Ascending aorta (tissue), 2 donors: Measurements from ENCODE around the gene PASK. TPM values are rescaled to one million over a fixed set of nuclear protein-coding genes. Genes with fewer than 3 reads are reported as not detected.

ENCODE experiments used
- DNase-seq, 2 donors: peaks; one replicate each; pipeline ENCODE4 v3.0.0-alpha.2; 2019; ENCODE audit warnings: low spot score in 2 of 2
- H3K27ac ChIP-seq, 2 donors: fragments of 200-600 bp; sonication (generic); one replicate each; pipeline ENCODE4 v1.5.1; 2016 to 2017; ENCODE audit warnings: mild to moderate bottlenecking in 1 of 2
- H3K27me3 ChIP-seq: fragments of 200-600 bp; sonication (generic); one replicate; pipeline ENCODE4 v1.5.1; 2017
- H3K36me3 ChIP-seq, 2 donors: fragments of 200-600 bp; sonication (generic); one replicate each; pipeline ENCODE4 v1.5.1; 2016
- H3K4me1 ChIP-seq, 2 donors: fragments of 200-600 bp; sonication (generic); one replicate each; pipeline ENCODE4 v1.5.1; 2016 to 2017; ENCODE audit warnings: mild to moderate bottlenecking in 1 of 2
- H3K4me3 ChIP-seq, 2 donors: fragments of 200-600 bp; sonication (generic); one replicate each; pipeline ENCODE4 v1.5.1; 2016 to 2017; ENCODE audit warnings: mild to moderate bottlenecking in 1 of 2
- H3K9me3 ChIP-seq, 2 donors: fragments of 200-600 bp; sonication (generic); one replicate each; pipeline ENCODE4 v1.5.1; 2016
- CTCF ChIP-seq, 3 experiments: fragments of 200-600 bp in 2 of 3; fragments of 450-650 bp in 1 of 3; sonication (generic) in 2 of 3; IDR thresholded peaks; one replicate each; pipeline ENCODE4 v1.5.1; 2016 to 2019; ENCODE audit warnings: antibody characterized with exemption in 3 of 3, mild to moderate bottlenecking in 1 of 3, moderate library complexity in 1 of 3
- intact Hi-C: fragments of 100-400 bp; cut with DNase I; formaldehyde crosslinking; loops from one replicate; pipeline ENCODE4 v1.15.1; 2023
- total RNA-seq: library from RNA; depleted of rRNA; stranded (reverse); fragments of >200 nt; gene quantifications from one replicate; pipeline ENCODE4 v1.1.0, GENCODE V29; 2016

Gene PASK
- total RNA-seq, 1 donor from 2014 or later = not detected

- intact Hi-C loops = no loop called here
- Histone ChIP-seq H3K9me3 (no peaks in the 10 kb centered on the region), H3K4me3 (no peak overlapping the region), H3K36me3 (no peaks in the 10 kb centered on the region), H3K27ac (no peak overlapping the region), H3K4me1 (no peaks in the 10 kb centered on the region), H3K27me3 (no peaks in the 10 kb centered on the region)
- TF ChIP-seq CTCF (IDR thresholded peaks at IDR 0.05) = no peak
- no peak for DNase-seq
Observed at GRCh38 chr2:241131531-241131930, 17.7 kb downstream of the PASK start.

GRCh38 chr2:241130316-241130715, 19.0 kb downstream of the PASK start:
- TF ChIP-seq CTCF (IDR thresholded peaks at IDR 0.05) = no peak
- intact Hi-C loops = no loop called here
- Histone ChIP-seq H3K36me3 (no peaks in the 10 kb centered on the region), H3K27me3 (no peaks in the 10 kb centered on the region), H3K9me3 (no peaks in the 10 kb centered on the region), H3K27ac (no peak overlapping the region), H3K4me1 (no peaks in the 10 kb centered on the region), H3K4me3 (no peak overlapping the region)
- DNase-seq = no peak

- H3K27ac ChIP-seq = no peak overlapping the region
- no peak for DNase-seq
- no peaks in the 10 kb centered on the region for H3K9me3 ChIP-seq
- no peaks in the 10 kb centered on the region for H3K27me3 ChIP-seq
- no peaks in the 10 kb centered on the region for H3K36me3 ChIP-seq
- intact Hi-C loops = no loop called here
- TF ChIP-seq CTCF (IDR thresholded peaks at IDR 0.05) = no peak
- H3K4me3 ChIP-seq = no peak overlapping the region
- no peaks in the 10 kb centered on the region for H3K4me1 ChIP-seq
Observed at GRCh38 chr2:241129086-241129871, 20.0 kb downstream of the PASK start.

GRCh38 chr2:241128266-241128665, 21.0 kb downstream of the PASK start:
- H3K27me3 ChIP-seq = no peaks in the 10 kb centered on the region
- H3K4me1 ChIP-seq = no peaks in the 10 kb centered on the region
- H3K36me3 ChIP-seq = no peaks in the 10 kb centered on the region
- TF ChIP-seq CTCF (IDR thresholded peaks at IDR 0.05) = no peak
- H3K27ac ChIP-seq = no peak overlapping the region
- intact Hi-C loops = no loop called here
- H3K4me3 ChIP-seq = no peak overlapping the region
- DNase-seq = no peak
- H3K9me3 ChIP-seq = no peaks in the 10 kb centered on the region

GRCh38 chr2:241126771-241127202, 22.5 kb downstream of the PASK start:
- no peak overlapping the region for H3K4me3 ChIP-seq
- no peak for DNase-seq
- no peak for TF ChIP-seq CTCF (IDR thresholded peaks at IDR 0.05)
- H3K4me1 ChIP-seq = no peaks in the 10 kb centered on the region
- no peaks in the 10 kb centered on the region for H3K36me3 ChIP-seq
- no peaks in the 10 kb centered on the region for H3K27me3 ChIP-seq
- intact Hi-C loops = no loop called here
- no peaks in the 10 kb centered on the region for H3K9me3 ChIP-seq
- no peak overlapping the region for H3K27ac ChIP-seq
